BE2C (cell line): Measurements from ENCODE around the gene NCDN.

Experiments
- DNase-seq: peaks from one replicate; pipeline ENCODE4 v3.0.0-alpha.2; 2020
- H3K27me3 ChIP-seq: fragments of 250-450 bp; sonication (Bioruptor Pico); 2 replicates; pipeline ENCODE4 v1.5.1; 2020; ENCODE audit warnings: mild to moderate bottlenecking
- H3K36me3 ChIP-seq: fragments of 250-450 bp; sonication (Bioruptor Pico); 2 replicates; pipeline ENCODE4 v1.5.1; 2020; ENCODE audit warnings: mild to moderate bottlenecking
- H3K4me1 ChIP-seq: fragments of 250-450 bp; sonication (Bioruptor Pico); 2 replicates; pipeline ENCODE4 v1.5.1; 2020
- H3K4me3 ChIP-seq: 2 replicates; pipeline ENCODE4 v1.5.1; 2011; ENCODE audit warnings: low read depth, low read length
- H3K9me3 ChIP-seq: fragments of 250-450 bp; sonication (Bioruptor Pico); 2 replicates; pipeline ENCODE4 v1.5.1; 2020
- CTCF ChIP-seq: IDR thresholded peaks from 2 replicates; pipeline ENCODE4 v1.5.1; 2012; ENCODE audit warnings: mild to moderate bottlenecking, low read depth, low read length

NCDN gene

GRCh38 chr1:35599411-35599810 is 41.8 kb downstream of the NCDN start:
- Histone ChIP-seq H3K4me3 (no peak overlapping the region), H3K36me3 (peaks cover 16% of the 10 kb centered on the region), H3K4me1 (no peaks in the 10 kb centered on the region), H3K9me3 (no peaks in the 10 kb centered on the region), H3K27me3 (no peaks in the 10 kb centered on the region)
- TF ChIP-seq CTCF: no peak
- no peak for DNase-seq

- peaks cover 22% of the 10 kb centered on the region for H3K36me3 ChIP-seq
- TF ChIP-seq CTCF: no peak
- DNase-seq: no peak
- H3K27me3 ChIP-seq: no peaks in the 10 kb centered on the region
- no peaks in the 10 kb centered on the region for H3K4me1 ChIP-seq
- no peak overlapping the region for H3K4me3 ChIP-seq
- H3K9me3 ChIP-seq: no peaks in the 10 kb centered on the region
Measured at GRCh38 chr1:35600593-35600992, 43.0 kb downstream of the NCDN start.

DNA sequence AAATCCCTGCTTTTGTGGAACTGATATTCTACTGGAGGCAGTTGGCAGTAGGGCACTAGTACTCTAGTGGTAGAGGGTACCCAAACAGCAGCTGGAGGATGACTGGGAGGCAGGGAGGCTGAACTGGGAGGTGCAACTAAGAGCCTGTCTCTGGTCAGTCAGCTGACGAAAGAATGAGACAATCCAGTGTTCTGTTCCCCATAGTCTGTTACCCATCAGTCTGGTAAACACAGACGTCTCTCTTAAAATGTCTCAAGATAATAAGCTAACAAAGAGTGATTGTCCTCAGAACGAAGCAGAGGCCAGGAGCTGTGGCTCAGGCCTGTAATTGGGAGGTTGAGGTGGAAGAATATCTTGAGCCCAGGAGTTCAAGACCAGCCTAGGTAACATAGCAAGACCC is 45.9 kb downstream of the NCDN start:
- no peak for TF ChIP-seq CTCF
- DNase-seq: no peak
- peaks cover 22% of the 10 kb centered on the region for H3K36me3 ChIP-seq

DNA sequence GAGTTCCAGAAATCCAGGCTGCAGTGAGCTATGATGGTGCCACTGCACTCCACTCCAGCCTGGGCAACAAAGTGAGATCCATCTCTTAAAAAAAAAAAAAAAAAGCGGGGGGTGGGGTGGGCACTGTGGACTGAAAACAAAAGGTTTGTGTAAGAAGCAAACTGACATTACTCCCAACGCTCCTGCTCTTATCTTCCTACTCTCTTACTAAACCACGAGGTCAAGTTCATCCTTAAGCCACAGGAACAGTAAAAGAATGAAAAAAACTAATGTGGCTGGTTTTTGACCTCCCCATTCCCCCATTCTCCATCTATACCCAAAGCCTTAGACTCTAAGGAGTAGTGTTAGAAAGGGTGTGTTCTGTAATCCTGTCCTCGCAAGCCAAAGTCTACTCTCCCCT is 46.3 kb downstream of the NCDN start:
- H3K27me3 ChIP-seq: no peaks in the 10 kb centered on the region
- no peak for DNase-seq
- no peaks in the 10 kb centered on the region for H3K9me3 ChIP-seq
- no peaks in the 10 kb centered on the region for H3K4me1 ChIP-seq
- H3K4me3 ChIP-seq: no peak overlapping the region
- H3K36me3 ChIP-seq: peaks cover 27% of the 10 kb centered on the region
- no peak for TF ChIP-seq CTCF

More for the DNA sequence above, 45.9 kb downstream of the NCDN start:
- no peaks in the 10 kb centered on the region for H3K9me3 ChIP-seq
- no peaks in the 10 kb centered on the region for H3K27me3 ChIP-seq
- H3K4me1 ChIP-seq: no peaks in the 10 kb centered on the region
- H3K4me3 ChIP-seq: no peak overlapping the region

- Histone ChIP-seq H3K36me3 (peaks cover 31% of the 10 kb centered on the region), H3K4me1 (no peaks in the 10 kb centered on the region), H3K9me3 (no peaks in the 10 kb centered on the region), H3K27me3 (no peaks in the 10 kb centered on the region), H3K4me3 (no peak overlapping the region)
- TF ChIP-seq CTCF: no peak
- no peak for DNase-seq
Measured at GRCh38 chr1:35605071-35605866, 47.7 kb downstream of the NCDN start.

- Histone ChIP-seq H3K4me1 (no peaks in the 10 kb centered on the region), H3K27me3 (no peaks in the 10 kb centered on the region), H3K36me3 (peaks cover 31% of the 10 kb centered on the region), H3K9me3 (no peaks in the 10 kb centered on the region), H3K4me3 (no peak overlapping the region)
- TF ChIP-seq CTCF: no peak
- DNase-seq: no peak
Measured at GRCh38 chr1:35605867-35606182, 48.2 kb downstream of the NCDN start.
